ENCODE results near the gene BRCA1.

The BRCA1 gene

GRCh38 chr17:42997984-42998938, 126.9 kb downstream of the BRCA1 start, which contains the start of gene RPL27:
TSS of gene RPL27 (plus strand) at chr17:42998419. CDS start at chr17:42998751, 332 bp downstream.
- in situ Hi-C loops (cut with MboI; ENCODE audit: low sequenced_read_pairs, unreplicated experiment) = no loop called here
- peak; percentile 95 for DNase-seq (ENCODE audit: low spot score)
- TF ChIP-seq, protein P1, sequence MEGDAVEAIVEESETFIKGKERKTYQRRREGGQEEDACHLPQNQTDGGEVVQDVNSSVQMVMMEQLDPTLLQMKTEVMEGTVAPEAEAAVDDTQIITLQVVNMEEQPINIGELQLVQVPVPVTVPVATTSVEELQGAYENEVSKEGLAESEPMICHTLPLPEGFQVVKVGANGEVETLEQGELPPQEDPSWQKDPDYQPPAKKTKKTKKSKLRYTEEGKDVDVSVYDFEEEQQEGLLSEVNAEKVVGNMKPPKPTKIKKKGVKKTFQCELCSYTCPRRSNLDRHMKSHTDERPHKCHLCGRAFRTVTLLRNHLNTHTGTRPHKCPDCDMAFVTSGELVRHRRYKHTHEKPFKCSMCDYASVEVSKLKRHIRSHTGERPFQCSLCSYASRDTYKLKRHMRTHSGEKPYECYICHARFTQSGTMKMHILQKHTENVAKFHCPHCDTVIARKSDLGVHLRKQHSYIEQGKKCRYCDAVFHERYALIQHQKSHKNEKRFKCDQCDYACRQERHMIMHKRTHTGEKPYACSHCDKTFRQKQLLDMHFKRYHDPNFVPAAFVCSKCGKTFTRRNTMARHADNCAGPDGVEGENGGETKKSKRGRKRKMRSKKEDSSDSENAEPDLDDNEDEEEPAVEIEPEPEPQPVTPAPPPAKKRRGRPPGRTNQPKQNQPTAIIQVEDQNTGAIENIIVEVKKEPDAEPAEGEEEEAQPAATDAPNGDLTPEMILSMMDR (IDR thresholded peaks at IDR 0.05; ENCODE audit: borderline replicate concordance, control extremely low read depth, extremely low read depth, insufficient read depth, missing control alignments) = peak; percentile 79

DNA sequence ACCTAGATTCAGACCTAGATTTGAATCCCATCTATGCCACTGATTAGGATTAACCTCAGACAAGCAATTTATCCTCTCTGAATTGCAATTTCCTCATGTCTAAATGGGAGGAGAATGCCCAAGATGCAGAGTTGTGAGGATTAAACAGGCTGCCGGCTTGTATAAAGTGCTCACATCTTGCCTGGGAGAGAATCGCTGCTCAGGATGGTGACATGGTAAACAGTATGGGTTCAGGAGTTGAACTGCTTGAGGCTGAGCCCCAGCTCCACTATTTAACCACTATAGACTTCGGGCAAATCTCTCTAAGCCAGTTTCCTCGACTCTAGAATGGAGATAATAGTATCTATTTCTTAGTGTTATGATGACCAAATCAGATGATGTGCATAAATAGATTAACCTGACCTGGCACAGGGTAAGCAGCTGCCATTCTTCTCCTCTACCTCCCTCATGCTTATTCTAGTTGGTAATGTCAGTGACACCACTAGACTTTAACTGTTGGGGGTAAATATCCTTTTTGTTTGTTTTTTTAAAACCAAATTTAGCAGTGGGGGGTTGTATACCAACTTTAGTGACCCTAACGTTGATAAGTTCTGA, 127.7 kb downstream of the BRCA1 start:
- TF ChIP-seq, protein P1 (IDR thresholded peaks at IDR 0.05; ENCODE audit: borderline replicate concordance, control extremely low read depth, extremely low read depth, insufficient read depth, missing control alignments) = no peak
- DNase-seq (ENCODE audit: low spot score) = no peak
- in situ Hi-C loops (cut with MboI; ENCODE audit: low sequenced_read_pairs, unreplicated experiment) = no loop called here
